ENCODE results near the gene HSD17B13.

Gene HSD17B13

DNA sequence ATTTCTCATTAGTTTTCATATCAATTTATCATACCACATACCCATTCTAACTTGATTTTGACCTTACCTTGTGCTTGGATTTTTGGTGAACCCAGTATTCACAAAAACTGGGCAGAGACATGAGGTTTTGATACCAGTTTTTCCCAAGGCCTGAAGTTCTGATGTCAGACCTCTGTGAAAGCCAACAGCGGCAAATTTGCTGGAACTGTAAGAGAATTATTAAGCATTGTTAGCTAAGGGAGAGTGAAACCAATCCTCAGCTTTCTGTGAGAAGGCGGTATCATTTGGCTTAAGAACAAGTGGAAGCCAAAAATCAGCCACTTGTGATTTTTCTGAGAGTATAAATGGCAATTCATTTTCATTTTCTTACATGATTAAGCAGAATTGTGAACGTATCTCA, 8.9 kb downstream of the HSD17B13 start:
- Histone ChIP-seq H3K4me1 (peaks cover 3% of the 10 kb centered on the region), H3K9me3 (no peaks in the 10 kb centered on the region), H3K27me3 (no peaks in the 10 kb centered on the region), H3K4me3 (ENCODE audit: low read depth, low read length) (no peak overlapping the region), H3K36me3 (peaks cover 7% of the 10 kb centered on the region; the same call in 1 of the 2 replicates)
- TF ChIP-seq, protein P1, sequence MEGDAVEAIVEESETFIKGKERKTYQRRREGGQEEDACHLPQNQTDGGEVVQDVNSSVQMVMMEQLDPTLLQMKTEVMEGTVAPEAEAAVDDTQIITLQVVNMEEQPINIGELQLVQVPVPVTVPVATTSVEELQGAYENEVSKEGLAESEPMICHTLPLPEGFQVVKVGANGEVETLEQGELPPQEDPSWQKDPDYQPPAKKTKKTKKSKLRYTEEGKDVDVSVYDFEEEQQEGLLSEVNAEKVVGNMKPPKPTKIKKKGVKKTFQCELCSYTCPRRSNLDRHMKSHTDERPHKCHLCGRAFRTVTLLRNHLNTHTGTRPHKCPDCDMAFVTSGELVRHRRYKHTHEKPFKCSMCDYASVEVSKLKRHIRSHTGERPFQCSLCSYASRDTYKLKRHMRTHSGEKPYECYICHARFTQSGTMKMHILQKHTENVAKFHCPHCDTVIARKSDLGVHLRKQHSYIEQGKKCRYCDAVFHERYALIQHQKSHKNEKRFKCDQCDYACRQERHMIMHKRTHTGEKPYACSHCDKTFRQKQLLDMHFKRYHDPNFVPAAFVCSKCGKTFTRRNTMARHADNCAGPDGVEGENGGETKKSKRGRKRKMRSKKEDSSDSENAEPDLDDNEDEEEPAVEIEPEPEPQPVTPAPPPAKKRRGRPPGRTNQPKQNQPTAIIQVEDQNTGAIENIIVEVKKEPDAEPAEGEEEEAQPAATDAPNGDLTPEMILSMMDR (IDR thresholded peaks at IDR 0.05; ENCODE audit: low read depth, low read length): no peak
- no peak for DNase-seq

DNA sequence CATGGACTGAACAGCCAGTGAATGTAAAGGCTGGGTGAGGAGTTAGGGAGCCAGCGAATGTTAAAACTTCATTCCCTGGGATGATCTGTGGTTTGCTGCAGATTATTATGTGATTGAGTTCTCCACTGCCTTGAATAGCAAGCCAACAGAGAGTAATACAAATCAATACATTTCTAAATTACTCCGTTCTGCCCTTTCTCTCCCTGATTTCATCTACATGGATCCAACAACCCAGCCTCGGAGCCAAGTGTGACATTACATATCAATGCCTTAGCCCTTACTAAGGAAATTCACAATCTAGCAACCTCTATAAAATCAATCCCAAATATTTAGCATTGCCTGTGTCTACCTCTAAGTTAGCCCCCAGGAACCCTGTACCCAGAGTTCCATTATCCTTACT, 11.0 kb downstream of the HSD17B13 start:
- Histone ChIP-seq H3K4me1 (no peaks in the 10 kb centered on the region), H3K9me3 (no peaks in the 10 kb centered on the region), H3K27me3 (no peaks in the 10 kb centered on the region), H3K4me3 (ENCODE audit: low read depth, low read length) (no peak overlapping the region), H3K36me3 (peaks cover 4% of the 10 kb centered on the region; the same call in 1 of the 2 replicates)
- DNase-seq: no peak
- TF ChIP-seq, protein P1 (IDR thresholded peaks at IDR 0.05; ENCODE audit: low read depth, low read length): no peak

DNA sequence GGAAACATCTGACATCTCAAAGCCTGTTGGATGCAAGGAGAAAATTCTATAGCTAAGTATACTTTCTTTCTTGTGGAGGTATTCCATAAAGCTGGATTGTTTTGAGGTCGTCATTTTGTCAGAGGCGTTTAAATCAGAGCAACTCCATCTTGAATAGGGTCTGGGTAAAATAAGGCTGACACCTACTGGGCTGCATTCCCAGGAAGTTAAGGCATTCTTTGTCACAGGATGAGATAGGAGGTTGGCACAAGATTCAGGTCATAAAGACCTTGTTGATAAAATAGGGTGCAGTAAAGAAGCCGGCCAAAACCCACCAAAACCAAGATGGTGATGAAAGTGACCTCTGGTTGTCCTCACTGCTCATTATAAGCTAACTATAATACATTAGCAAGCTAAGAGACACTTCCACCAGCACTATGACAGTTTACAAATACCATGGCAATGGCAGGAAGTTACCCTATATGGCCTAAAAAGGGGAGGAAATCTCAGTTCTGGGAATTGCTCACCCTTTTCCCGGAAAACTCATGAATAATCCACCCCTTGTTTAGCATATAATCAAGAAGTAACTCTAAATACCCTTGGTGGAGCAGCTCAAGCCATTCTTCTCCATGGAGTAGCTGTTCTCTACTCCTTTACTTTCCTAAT, 11.9 kb downstream of the HSD17B13 start:
- no peak for DNase-seq
- TF ChIP-seq, protein P1 (IDR thresholded peaks at IDR 0.05; ENCODE audit: low read depth, low read length): no peak
- Histone ChIP-seq H3K4me3 (ENCODE audit: low read depth, low read length) (no peak overlapping the region), H3K27me3 (no peaks in the 10 kb centered on the region), H3K9me3 (no peaks in the 10 kb centered on the region), H3K36me3 (no peaks in the 10 kb centered on the region), H3K4me1 (no peaks in the 10 kb centered on the region)

DNA sequence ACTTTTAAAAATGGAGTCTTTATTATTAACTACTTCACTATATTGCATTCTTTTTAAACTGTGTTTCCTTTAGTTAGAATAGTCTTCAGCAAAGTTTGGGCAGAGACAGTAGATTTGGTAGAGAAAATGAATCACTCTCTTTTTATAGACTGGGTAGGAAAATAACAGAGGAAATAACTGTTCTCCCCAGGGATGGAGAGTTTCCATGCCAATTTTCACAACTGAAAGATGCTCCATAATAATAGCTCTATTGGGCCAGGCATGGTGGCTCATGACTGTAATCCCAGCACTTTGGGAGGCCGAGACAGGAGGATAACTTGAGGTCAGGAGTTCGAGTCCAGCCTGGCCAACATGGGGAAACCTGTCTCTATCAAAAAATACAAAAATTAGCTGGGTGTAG, 13.1 kb downstream of the HSD17B13 start:
- TF ChIP-seq, protein P1 (IDR thresholded peaks at IDR 0.05; ENCODE audit: low read depth, low read length): no peak
- no peak for DNase-seq
- no peaks in the 10 kb centered on the region for H3K36me3 ChIP-seq

DNA sequence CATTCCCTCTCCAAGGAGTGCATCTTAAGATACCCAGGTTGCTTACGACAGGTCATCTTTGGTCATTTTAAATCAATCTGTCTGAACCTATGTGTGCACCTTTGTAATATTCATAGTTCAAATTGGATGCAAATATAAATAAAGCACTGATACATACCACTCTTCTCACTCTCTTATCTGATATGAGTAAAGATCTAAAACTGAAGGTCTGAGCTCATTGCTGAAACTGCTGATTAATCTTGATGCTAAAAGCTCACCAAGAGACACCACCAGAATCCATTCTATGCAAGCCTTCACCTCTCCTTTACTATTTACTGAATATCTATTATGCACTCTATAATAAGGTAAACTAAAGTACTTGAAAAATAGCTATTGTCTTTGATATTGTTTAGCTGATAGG, 16.6 kb downstream of the HSD17B13 start:
- Histone ChIP-seq H3K9me3 (no peaks in the 10 kb centered on the region), H3K36me3 (no peaks in the 10 kb centered on the region), H3K4me3 (ENCODE audit: low read depth, low read length) (no peak overlapping the region), H3K4me1 (no peaks in the 10 kb centered on the region), H3K27me3 (no peaks in the 10 kb centered on the region)
- DNase-seq: no peak
- TF ChIP-seq, protein P1 (IDR thresholded peaks at IDR 0.05; ENCODE audit: low read depth, low read length): no peak

More for the DNA sequence above, 13.1 kb downstream of the HSD17B13 start:
- H3K4me3 ChIP-seq (ENCODE audit: low read depth, low read length): no peak overlapping the region
- H3K4me1 ChIP-seq: no peaks in the 10 kb centered on the region
- H3K9me3 ChIP-seq: no peaks in the 10 kb centered on the region
- H3K27me3 ChIP-seq: no peaks in the 10 kb centered on the region

DNA sequence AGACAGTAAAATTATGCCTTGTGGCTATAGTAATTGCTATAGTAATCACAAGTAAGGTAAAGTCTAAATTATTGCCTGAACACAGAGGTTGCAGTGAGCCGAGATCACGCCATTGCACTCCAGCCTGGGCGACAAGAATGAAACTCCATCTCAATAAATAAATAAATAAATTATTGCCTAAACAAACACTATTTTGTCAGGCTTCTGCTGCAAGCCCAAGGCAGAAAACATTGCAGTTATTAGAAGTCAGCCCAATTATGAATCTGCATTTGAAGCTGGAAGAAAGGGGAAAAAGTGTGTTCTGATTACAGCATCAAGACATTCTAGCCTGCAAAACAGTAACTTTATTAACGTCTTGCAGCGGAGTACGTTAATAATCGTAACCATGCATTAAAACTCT, 17.1 kb downstream of the HSD17B13 start:
- no peaks in the 10 kb centered on the region for H3K36me3 ChIP-seq
- no peak overlapping the region for H3K4me3 ChIP-seq (ENCODE audit: low read depth, low read length)
- no peak for DNase-seq
- H3K9me3 ChIP-seq: no peaks in the 10 kb centered on the region
- TF ChIP-seq, protein P1 (IDR thresholded peaks at IDR 0.05; ENCODE audit: low read depth, low read length): no peak
- H3K4me1 ChIP-seq: no peaks in the 10 kb centered on the region
- H3K27me3 ChIP-seq: no peaks in the 10 kb centered on the region
